GM12878 (cell line): Measurements from ENCODE around the gene HDGFL1. TPM values are rescaled to one million over a fixed set of nuclear protein-coding genes. Genes with fewer than 3 reads are reported as not detected.

Experiments
- ATAC-seq: fragments of 200-7000 bp; cut with Tn5 transposase; 3 replicates; pipeline ENCODE4 v1.9.1; 2020; ENCODE audit warnings: mild to moderate bottlenecking, moderate library complexity
- BruUV-seq: library from RNA; stranded (reverse); fragments of 400-500 nt; replicated peaks from 2 replicates; lab custom pipeline; 2021; lab: Mats Ljungman, UMichigan
- CTCF ChIA-PET: fragments of 300-600 bp; sonication (Branson Sonifier 250); formaldehyde crosslinking; extraction: SDS; loops from one replicate; lab custom pipeline; 2021; ENCODE audit warnings: inconsistent platforms; lab: Yijun Ruan, JAX
- POLR2A ChIA-PET: fragments of 350-600 bp; formaldehyde crosslinking; extraction: SDS; loops from one replicate; lab custom pipeline; 2021; ENCODE audit warnings: inconsistent platforms; lab: Charles Lee
- RAD21 ChIA-PET: fragments of 300-600 bp; sonication (Branson Sonifier 250); formaldehyde crosslinking; loops from one replicate; lab custom pipeline; 2023; ENCODE audit warnings: antibody characterized with exemption; ENCODE audit not compliant: unreplicated experiment; lab: Charles Lee
- SMC1A ChIA-PET: fragments of 300-600 bp; sonication (Branson Sonifier 250); formaldehyde crosslinking; loops from one replicate; lab custom pipeline; 2023; ENCODE audit not compliant: unreplicated experiment, uncharacterized antibody; lab: Charles Lee
- DNase-seq: peaks from one replicate; pipeline ENCODE4 v3.0.0-alpha.2; 2011; ENCODE audit warnings: low read depth, low spot score
- FAIRE-seq: peaks from 3 replicates; lab custom pipeline; 2011; peaks lifted over from hg19 to GRCh38; lab: Jason Lieb, UNC
- H2AFZ ChIP-seq: 2 replicates; pipeline ENCODE4 v1.6.0; 2011; ENCODE audit warnings: low read depth, low read length, control low read depth; ENCODE audit not compliant: control insufficient read depth
- H3K27ac ChIP-seq: 2 replicates; pipeline ENCODE4 v1.5.1; 2011; ENCODE audit warnings: control low read depth; ENCODE audit not compliant: control insufficient read depth, insufficient read depth
- H3K27me3 ChIP-seq, 2 experiments: replicated peaks in 1 of 2; 2 replicates each; pipeline versions ENCODE4 v1.6.0 to v1.6.1; 2011; ENCODE audit warnings: low read length in 1 of 2; ENCODE audit not compliant: control insufficient read depth in 2 of 2, insufficient read depth in 2 of 2
- H3K36me3 ChIP-seq, 2 experiments: 2 replicates each; pipeline ENCODE4 v1.5.1; 2011; ENCODE audit warnings: low read length in 1 of 2; ENCODE audit not compliant: control insufficient read depth in 2 of 2, insufficient read depth in 2 of 2
- H3K4me1 ChIP-seq: 2 replicates; pipeline ENCODE4 v1.6.1; 2011; ENCODE audit warnings: mild to moderate bottlenecking, low read length, moderate library complexity, mixed read lengths; ENCODE audit not compliant: control insufficient read depth, insufficient read depth
- H3K4me2 ChIP-seq: 2 replicates; pipeline ENCODE4 v1.6.0; 2011; ENCODE audit warnings: control low read depth; ENCODE audit not compliant: control insufficient read depth, insufficient read depth
- H3K4me3 ChIP-seq: fragments of 200-600 bp; sonication (generic); 2 replicates; pipeline ENCODE4 v1.5.1; 2016
- H3K79me2 ChIP-seq: 2 replicates; pipeline ENCODE4 v1.6.0; 2011; ENCODE audit warnings: low read length; ENCODE audit not compliant: control insufficient read depth, insufficient read depth
- H3K9ac ChIP-seq: 2 replicates; pipeline ENCODE4 v1.8.0; 2011; ENCODE audit warnings: low read length, control low read depth, mixed read lengths; ENCODE audit not compliant: control insufficient read depth, insufficient read depth
- H3K9me3 ChIP-seq: replicated peaks from 3 replicates; pipeline ENCODE4 v1.5.1; 2011; ENCODE audit warnings: mild to moderate bottlenecking, low read length; ENCODE audit not compliant: control insufficient read depth, insufficient read depth
- H4K20me1 ChIP-seq: 2 replicates; pipeline ENCODE4 v1.6.0; 2011; ENCODE audit not compliant: control insufficient read depth, insufficient read depth
- CREM ChIP-seq: IDR thresholded peaks from 2 replicates; pipeline ENCODE4 v1.6.1; 2014; ENCODE audit warnings: antibody characterized with exemption, low read depth
- E4F1 ChIP-seq: fragments of 450-650 bp; IDR thresholded peaks from 2 replicates; pipeline ENCODE4 v1.6.1; 2018; ENCODE audit warnings: borderline replicate concordance, mild to moderate bottlenecking; ENCODE audit not compliant: partially characterized antibody
- FOXK2 ChIP-seq: fragments of 450-650 bp; IDR thresholded peaks from 2 replicates; pipeline ENCODE4 v1.6.1; 2017; ENCODE audit warnings: mild to moderate bottlenecking, moderate library complexity
- JUNB ChIP-seq: IDR thresholded peaks from 2 replicates; pipeline ENCODE4 v1.6.1; 2016; ENCODE audit warnings: antibody characterized with exemption, mild to moderate bottlenecking
- MYB ChIP-seq: fragments of 150-350 bp; IDR thresholded peaks from 2 replicates; pipeline ENCODE4 v1.6.1; 2014; ENCODE audit warnings: mild to moderate bottlenecking, low read depth, low read length, borderline replicate concordance
- NFIC ChIP-seq: IDR thresholded peaks from 2 replicates; pipeline ENCODE4 v1.6.1; 2012; ENCODE audit warnings: low read depth, mild to moderate bottlenecking, inconsistent platforms, low read length, moderate library complexity
- NFYA ChIP-seq: IDR thresholded peaks from 2 replicates; pipeline ENCODE4 v1.6.1; 2011; ENCODE audit warnings: low read depth, mild to moderate bottlenecking, low read length, improper control_type of control experiment, borderline replicate concordance
- RAD21 ChIP-seq: IDR thresholded peaks from 2 replicates; pipeline ENCODE4 v1.6.1; 2011; ENCODE audit warnings: mild to moderate bottlenecking, low read depth, low read length, moderate library complexity; ENCODE audit not compliant: insufficient read depth
- RUNX3 ChIP-seq: IDR thresholded peaks from 2 replicates; pipeline ENCODE4 v1.6.1; 2012; ENCODE audit warnings: low read length, inconsistent platforms
- SIX5 ChIP-seq: IDR thresholded peaks from 2 replicates; pipeline ENCODE4 v1.6.1; 2011; ENCODE audit warnings: mild to moderate bottlenecking, low read depth, low read length, moderate library complexity; ENCODE audit not compliant: severe bottlenecking
- SKIL ChIP-seq: fragments of 450-650 bp; IDR thresholded peaks from 2 replicates; pipeline ENCODE4 v1.6.1; 2017; ENCODE audit warnings: mild to moderate bottlenecking, low read depth, inconsistent platforms; ENCODE audit not compliant: poor library complexity, severe bottlenecking
- SMC3 ChIP-seq: IDR thresholded peaks from 2 replicates; pipeline ENCODE4 v1.6.1; 2011; ENCODE audit warnings: low read length, improper control_type of control experiment, borderline replicate concordance
- TCF7 ChIP-seq: IDR thresholded peaks from 2 replicates; pipeline ENCODE4 v1.6.1; 2014; ENCODE audit warnings: antibody characterized with exemption, borderline replicate concordance
- YY1 ChIP-seq: IDR thresholded peaks from 2 replicates; pipeline ENCODE4 v1.6.1; 2011; ENCODE audit warnings: low read depth, mild to moderate bottlenecking, low read length
- WGBS: methylation state at CpG from one replicate; pipeline ENCODE4 v1.1.6; 2016; ENCODE audit warnings: low lambda C conversion rate; ENCODE audit not compliant: insufficient replicate concordance, insufficient coverage; ENCODE audit errors: missing lambda C conversion rate; 5-methylcytosine and 5-hydroxymethylcytosine counted together
- in situ Hi-C: fragments of 300-500 bp; cut with MboI; formaldehyde crosslinking; loops from 9 replicates; pipeline ENCODE4 v1.14.3; 2018; ENCODE audit warnings: mixed read lengths
- intact Hi-C: fragments of 100-400 bp; cut with micrococcal nuclease; formaldehyde crosslinking; loops from one replicate; pipeline ENCODE4 v1.14.2; 2022; ENCODE audit not compliant: unreplicated experiment
- polyA plus RNA-seq, 11 experiments: library from polyadenylated mRNA; depleted of rRNA in 4 of 11; unstranded in 6 of 11; stranded (reverse) in 5 of 11; fragments of >200 nt; fragmentation: Nextera tagmentation in 4 of 11; fragmentation: Illumina TruSeq in 1 of 11; extraction: Ambion mirVana in 4 of 11; extraction: Trizol in 1 of 11; gene quantifications; 1 replicate in 1 of 11; 2 replicates in 10 of 11; pipeline versions ENCODE4 v1.2.1 to v1.2.3, GENCODE V29; 2011 to 2016; ENCODE audit warnings: inconsistent platforms in 2 of 11, missing spikeins in 2 of 11, low read depth in 1 of 11
- total RNA-seq, 4 experiments: library from RNA; depleted of rRNA in 3 of 4; stranded (reverse); fragments of >200 nt in 3 of 4; fragmentation: Illumina TruSeq in 1 of 4; extraction: Trizol in 1 of 4; gene quantifications; 2 replicates each; pipeline versions ENCODE4 v1.2.1 to v1.2.3, GENCODE V29; 2013 to 2021

The HDGFL1 gene
- total and polyA plus RNA-seq, 10 of the 15 experiments (the other 5 are each of a cell fraction or from before 2014, with no cell fraction given), result 0.03 to 0.69 (median 0.19) TPM

- H3K36me3 ChIP-seq, result no peaks in the 10 kb centered on the region
- no peak overlapping the region for H3K27ac ChIP-seq
- H2AFZ ChIP-seq, result no peak overlapping the region
- TF ChIP-seq RUNX3, result peak; percentile 51; the same call in 1 of the 2 replicates
- peak; percentile 11; the same call in 1 of the 2 replicates for TF ChIP-seq JUNB
- TF ChIP-seq TCF7, result peak; percentile 65
- no peak for TF ChIP-seq FOXK2
- no peak overlapping the region for H3K4me2 ChIP-seq
- RAD21 ChIA-PET, result no interaction called here
- 100% methylated on average over 1 of the region's 1 CpG for WGBS
- H3K9me3 ChIP-seq, result no peaks in the 10 kb centered on the region
- intact Hi-C loops, result no loop called here
- no peak overlapping the region for H3K9ac ChIP-seq
- ATAC-seq, result no peak
- H3K79me2 ChIP-seq, result no peaks in the 10 kb centered on the region
- no TSS peak for BruUV-seq
- no peaks in the 10 kb centered on the region for H3K27me3 ChIP-seq
- FAIRE-seq, result no peak
- CTCF ChIA-PET, result interaction anchor here (0.7 to 0.8 kb wide), 3 partner anchors 9 to 14 kb away, joined by 3 to 4 read pairs (median 3); no protein-coding TSS in a partner anchor
- no peak overlapping the region for H3K4me3 ChIP-seq
- H4K20me1 ChIP-seq, result no peaks in the 10 kb centered on the region
- no peaks in the 10 kb centered on the region for H3K4me1 ChIP-seq
- SMC1A ChIA-PET, result interaction anchor here (0.9 to 1.3 kb wide), 2 partner anchors 13 to 28 kb away, joined by 4 to 5 read pairs; no protein-coding TSS in a partner anchor
- POLR2A ChIA-PET, result no interaction called here
- in situ Hi-C loops, result no loop called here
- no peak for DNase-seq
Measured at GRCh38 chr6:22558288-22558882, 11.0 kb upstream of the HDGFL1 start.

- no peaks in the 10 kb centered on the region for H3K36me3 ChIP-seq
- H3K27ac ChIP-seq, result no peak overlapping the region
- no peaks in the 10 kb centered on the region for H3K79me2 ChIP-seq
- 49% methylated on average over 6 of the region's 6 CpGs for WGBS
- in situ Hi-C loops (no loop called here), intact Hi-C loops (no loop called here)
- H3K9ac ChIP-seq, result no peak overlapping the region
- no peak overlapping the region for H2AFZ ChIP-seq
- ChIA-PET POLR2A (no interaction called here), RAD21 (no interaction called here), SMC1A (no interaction called here), CTCF (no interaction called here)
- DNase-seq, result no peak
- no peak for FAIRE-seq
- H3K4me2 ChIP-seq, result no peak overlapping the region
- H3K9me3 ChIP-seq, result no peaks in the 10 kb centered on the region; the same call in 2 of the 3 replicates
- H3K4me1 ChIP-seq, result no peaks in the 10 kb centered on the region
- no peak overlapping the region for H3K4me3 ChIP-seq
- no peaks in the 10 kb centered on the region for H3K27me3 ChIP-seq
- no TSS peak for BruUV-seq
- no peak for ATAC-seq
- no peaks in the 10 kb centered on the region for H4K20me1 ChIP-seq
- TF ChIP-seq SKIL (no peak), MYB (no peak), NFYA (no peak), SIX5 (no peak), E4F1 (no peak), RAD21 (no peak), SMC3 (no peak), YY1 (no peak), NFIC (no peak), CREM (no peak)
Measured at GRCh38 chr6:22568854-22569253, 512 bp upstream of the HDGFL1 start.
